ENCODE measurements around the gene NFATC2IP.

GRCh38 chr16:28938721-28939120, 12.0 kb upstream of the NFATC2IP start:
- TF ChIP-seq, protein P1, sequence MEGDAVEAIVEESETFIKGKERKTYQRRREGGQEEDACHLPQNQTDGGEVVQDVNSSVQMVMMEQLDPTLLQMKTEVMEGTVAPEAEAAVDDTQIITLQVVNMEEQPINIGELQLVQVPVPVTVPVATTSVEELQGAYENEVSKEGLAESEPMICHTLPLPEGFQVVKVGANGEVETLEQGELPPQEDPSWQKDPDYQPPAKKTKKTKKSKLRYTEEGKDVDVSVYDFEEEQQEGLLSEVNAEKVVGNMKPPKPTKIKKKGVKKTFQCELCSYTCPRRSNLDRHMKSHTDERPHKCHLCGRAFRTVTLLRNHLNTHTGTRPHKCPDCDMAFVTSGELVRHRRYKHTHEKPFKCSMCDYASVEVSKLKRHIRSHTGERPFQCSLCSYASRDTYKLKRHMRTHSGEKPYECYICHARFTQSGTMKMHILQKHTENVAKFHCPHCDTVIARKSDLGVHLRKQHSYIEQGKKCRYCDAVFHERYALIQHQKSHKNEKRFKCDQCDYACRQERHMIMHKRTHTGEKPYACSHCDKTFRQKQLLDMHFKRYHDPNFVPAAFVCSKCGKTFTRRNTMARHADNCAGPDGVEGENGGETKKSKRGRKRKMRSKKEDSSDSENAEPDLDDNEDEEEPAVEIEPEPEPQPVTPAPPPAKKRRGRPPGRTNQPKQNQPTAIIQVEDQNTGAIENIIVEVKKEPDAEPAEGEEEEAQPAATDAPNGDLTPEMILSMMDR (IDR thresholded peaks at IDR 0.05): no peak
- no peak for TF ChIP-seq ZFX (IDR thresholded peaks at IDR 0.05; ENCODE audit: borderline replicate concordance)
